H1 (cell line): ENCODE results near the gene FBP1.

Source experiments
- BACH1 ChIP-seq: IDR thresholded peaks from 2 replicates; pipeline ENCODE4 v1.6.1; 2012; ENCODE audit warnings: low read length, improper control_type of control experiment
- CEBPB ChIP-seq: IDR thresholded peaks from 2 replicates; pipeline ENCODE4 v1.6.1; 2012; ENCODE audit warnings: low read depth, low read length
- CREB1 ChIP-seq: IDR thresholded peaks from 2 replicates; pipeline ENCODE4 v1.6.1; 2012; ENCODE audit warnings: inconsistent platforms
- CTCF ChIP-seq, 3 experiments: IDR thresholded peaks; 1 replicate in 2 of 3; 2 replicates in 1 of 3; pipeline versions ENCODE4 v1.5.1 to v1.6.1; 2011; ENCODE audit warnings: low read length in 3 of 3, mild to moderate bottlenecking in 3 of 3, inconsistent platforms in 2 of 3, low read depth in 1 of 3, moderate library complexity in 1 of 3; ENCODE audit not compliant: insufficient read depth in 1 of 3; ENCODE audit errors: control extremely low read depth in 1 of 3
- EZH2 ChIP-seq: fragments of 200-600 bp; sonication (generic); IDR thresholded peaks from 2 replicates; pipeline ENCODE4 v1.7.1; 2012; ENCODE audit warnings: low read depth, mild to moderate bottlenecking, moderate library complexity, low read length, inconsistent platforms; ENCODE audit not compliant: severe bottlenecking
- GABPA ChIP-seq: IDR thresholded peaks from 2 replicates; pipeline ENCODE4 v1.6.1; 2011; ENCODE audit warnings: mild to moderate bottlenecking, low read length, moderate library complexity, borderline replicate concordance; ENCODE audit not compliant: insufficient read depth
- KDM5A ChIP-seq: fragments of 200-600 bp; IDR thresholded peaks from 2 replicates; pipeline ENCODE4 v1.7.1; 2012; ENCODE audit warnings: mild to moderate bottlenecking, low read length, inconsistent platforms, mixed read lengths
- MAX ChIP-seq: IDR thresholded peaks from 2 replicates; pipeline ENCODE4 v1.6.1; 2012; ENCODE audit warnings: inconsistent platforms
- POLR2A ChIP-seq, 2 experiments: IDR thresholded peaks; 1 replicate in 1 of 2; 2 replicates in 1 of 2; pipeline ENCODE4 v1.6.1; 2011; ENCODE audit warnings: low read depth in 2 of 2, low read length in 2 of 2, mild to moderate bottlenecking in 2 of 2; ENCODE audit errors: control extremely low read depth in 1 of 2
- RFX5 ChIP-seq: IDR thresholded peaks from 2 replicates; pipeline ENCODE4 v1.6.1; 2011; ENCODE audit warnings: low read depth, low read length, improper control_type of control experiment, borderline replicate concordance
- SP1 ChIP-seq: IDR thresholded peaks from 2 replicates; pipeline ENCODE4 v1.6.1; 2011; ENCODE audit warnings: low read depth, low read length
- SUZ12 ChIP-seq: fragments of 200-600 bp; sonication (generic); IDR thresholded peaks from 2 replicates; pipeline ENCODE4 v1.6.1; 2012; ENCODE audit warnings: mild to moderate bottlenecking, inconsistent platforms, low read length, moderate library complexity, mixed read lengths

GRCh38 chr9:94554439-94555331 lies 84.6 kb downstream of the FBP1 start, which contains the start of gene PCAT7:
- TF ChIP-seq SP1, result peak; percentile 95
- peak; percentile 91 to 94 for TF ChIP-seq POLR2A (IDR thresholded peaks at IDR 0.05; ENCODE audit: control extremely low read depth in 1 of 2, low read depth in 2 of 2, low read length in 2 of 2)
- TF ChIP-seq CEBPB, result no peak
- peak; percentile 78 to 89 (median 84) for TF ChIP-seq CTCF (IDR thresholded peaks at IDR 0.05; ENCODE audit: control extremely low read depth in 1 of 3, insufficient read depth in 1 of 3, low read depth in 1 of 3, low read length in 3 of 3)
- peak; percentile 80 for TF ChIP-seq MAX
- peak; percentile 25 for TF ChIP-seq KDM5A
- TF ChIP-seq RFX5, result no peak
- TF ChIP-seq EZH2, result no peak
- no peak for TF ChIP-seq GABPA
- TF ChIP-seq CREB1, result peak; percentile 68
- TF ChIP-seq SUZ12, result no peak
- TF ChIP-seq BACH1, result no peak
